Stimulated activated CD4-positive, alpha-beta T cell treated with anti-CD3 and anti-CD28 coated beads, Interleukin-2, amount 100 ng/mL, for 4 hours (primary cell): Measurements from ENCODE around the gene CIAPIN1.
"Not testable (repeated sequence)": the region's sequence is repeated elsewhere in the genome, so short reads cannot be mapped to it uniquely, and the experiment has no call there.

Source experiments
- DNase-seq: peaks from one replicate; pipeline ENCODE4 v3.0.0-alpha.2; 2020; ENCODE audit warnings: low read depth

The CIAPIN1 gene

DNA sequence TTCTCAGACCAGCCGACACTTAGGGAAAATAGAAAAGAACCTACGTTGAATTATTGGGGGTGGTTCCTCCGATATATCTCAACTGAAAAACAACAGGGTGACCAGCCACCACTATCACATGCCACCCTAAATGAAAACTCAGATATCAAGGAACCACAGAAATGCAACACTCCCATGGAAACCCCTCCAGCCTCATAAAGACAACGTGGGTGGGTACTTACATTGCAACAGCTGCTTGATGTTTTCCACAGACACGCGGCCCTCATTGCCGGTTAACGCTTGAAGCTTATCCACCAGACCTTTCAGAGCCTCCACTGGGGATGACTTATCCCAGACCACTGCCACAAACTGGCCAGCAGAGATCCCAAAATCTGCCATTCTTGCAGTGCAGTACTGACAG lies 6.6 kb downstream of the CIAPIN1 start:
- not testable (repeated sequence) for DNase-seq

- DNase-seq: not testable (repeated sequence)
Observed at GRCh38 chr16:57439947-57440346, 7.2 kb downstream of the CIAPIN1 start.

- no peak for DNase-seq
Observed at GRCh38 chr16:57435838-57436237, 11.3 kb downstream of the CIAPIN1 start.

- DNase-seq: no peak
Observed at GRCh38 chr16:57434003-57434402, 13.2 kb downstream of the CIAPIN1 start.

DNA sequence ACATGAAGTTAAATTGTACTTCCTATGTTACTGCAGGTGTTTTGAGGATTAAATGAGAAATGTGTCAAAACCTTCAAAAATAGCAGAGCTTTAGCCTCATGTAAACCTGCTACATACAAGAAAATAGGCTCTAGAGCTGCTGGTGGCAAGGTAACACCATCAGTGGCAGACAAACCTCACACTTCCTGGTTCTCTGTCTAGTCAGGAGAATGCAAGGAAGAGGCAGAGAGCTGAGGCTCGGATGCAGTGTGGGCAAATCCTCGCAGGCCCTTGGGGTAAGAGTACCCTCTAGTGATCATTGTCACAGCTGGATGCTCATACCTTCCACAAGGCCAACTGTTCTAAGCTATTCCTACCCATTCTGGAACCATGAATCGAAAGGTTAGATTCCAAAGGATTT lies 14.2 kb downstream of the CIAPIN1 start:
- DNase-seq: no peak

- DNase-seq: no peak
Observed at GRCh38 chr16:57432505-57432904, 14.7 kb downstream of the CIAPIN1 start.

GRCh38 chr16:57430955-57431354 lies 16.2 kb downstream of the CIAPIN1 start:
- no peak for DNase-seq

DNA sequence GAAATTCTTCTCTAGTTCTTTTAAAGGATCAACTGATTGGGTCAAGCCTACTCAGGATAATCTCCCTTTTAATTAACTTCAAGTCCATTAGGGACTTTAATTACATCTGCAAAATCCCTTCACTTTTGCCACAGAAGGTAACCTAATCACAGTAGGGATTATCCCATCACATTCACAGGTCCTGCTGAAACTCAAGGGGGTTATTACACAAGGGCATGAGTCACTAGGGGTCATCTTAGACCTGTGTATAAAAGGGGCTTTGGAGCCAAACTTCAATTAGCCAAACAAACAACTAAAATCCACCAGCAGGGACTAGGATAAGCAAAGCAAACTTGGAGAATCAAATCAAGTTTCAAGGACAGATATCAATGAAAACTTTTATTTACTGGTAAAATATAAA lies 19.4 kb downstream of the CIAPIN1 start:
- DNase-seq: no peak

DNA sequence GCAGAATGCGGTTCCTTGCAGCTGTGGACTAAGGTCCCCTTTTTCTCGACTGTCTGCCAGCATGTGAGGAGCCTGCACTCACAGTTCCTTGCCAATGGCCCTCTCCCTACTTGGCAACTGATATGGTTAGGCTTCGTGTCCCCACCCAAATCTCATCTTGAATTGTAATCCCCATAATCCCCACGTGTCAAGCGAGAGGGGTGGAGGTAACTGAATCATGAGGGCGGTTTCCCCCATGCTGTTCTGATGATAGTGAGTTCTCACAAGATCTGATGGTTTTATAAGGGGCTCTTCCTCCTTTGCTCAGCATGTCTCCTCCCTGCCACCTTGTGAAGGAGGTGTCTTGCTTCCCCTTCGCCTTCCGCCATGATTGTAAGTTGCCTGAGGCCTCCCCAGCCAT lies 19.9 kb downstream of the CIAPIN1 start:
- no peak for DNase-seq

DNA sequence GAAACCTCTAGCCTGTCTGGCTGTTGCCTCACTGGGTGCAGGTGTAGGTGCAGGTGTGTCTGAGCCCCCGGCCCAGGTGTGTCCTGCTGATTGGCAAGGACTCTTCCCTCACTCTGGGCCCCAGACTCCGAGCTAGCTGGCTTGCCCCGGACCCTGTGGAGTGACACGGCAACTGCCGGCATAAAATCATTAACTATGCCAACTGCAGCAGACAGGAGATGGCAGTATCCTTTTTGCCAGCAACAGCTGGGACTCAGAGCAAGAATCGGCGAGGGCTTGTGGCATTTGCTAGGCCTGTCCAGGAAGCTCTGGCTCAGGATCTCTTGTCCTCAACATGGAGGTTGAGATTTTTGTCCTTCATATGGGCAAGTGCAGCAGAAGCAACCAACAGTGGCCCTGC lies 20.8 kb downstream of the CIAPIN1 start:
- no peak for DNase-seq

DNA sequence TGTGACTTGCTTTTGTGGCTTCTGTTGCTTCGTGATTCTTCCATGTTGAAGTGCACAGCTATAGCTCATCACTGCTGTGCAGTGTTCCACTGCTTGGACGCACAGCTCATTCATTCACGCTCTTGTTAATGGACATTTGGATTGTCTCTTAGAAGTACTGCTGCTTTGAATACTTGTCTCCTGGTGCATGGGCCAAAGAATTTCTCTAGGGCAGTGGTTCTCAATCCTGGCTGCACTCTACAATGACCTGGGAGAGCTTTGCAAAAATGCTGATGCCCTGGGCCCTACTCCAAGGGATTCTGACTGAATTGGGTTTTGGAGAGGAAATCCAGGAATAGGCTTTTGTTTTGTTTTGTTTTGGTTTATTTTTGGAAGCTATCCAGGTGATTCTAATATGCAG lies 22.6 kb downstream of the CIAPIN1 start:
- DNase-seq: no peak

DNA sequence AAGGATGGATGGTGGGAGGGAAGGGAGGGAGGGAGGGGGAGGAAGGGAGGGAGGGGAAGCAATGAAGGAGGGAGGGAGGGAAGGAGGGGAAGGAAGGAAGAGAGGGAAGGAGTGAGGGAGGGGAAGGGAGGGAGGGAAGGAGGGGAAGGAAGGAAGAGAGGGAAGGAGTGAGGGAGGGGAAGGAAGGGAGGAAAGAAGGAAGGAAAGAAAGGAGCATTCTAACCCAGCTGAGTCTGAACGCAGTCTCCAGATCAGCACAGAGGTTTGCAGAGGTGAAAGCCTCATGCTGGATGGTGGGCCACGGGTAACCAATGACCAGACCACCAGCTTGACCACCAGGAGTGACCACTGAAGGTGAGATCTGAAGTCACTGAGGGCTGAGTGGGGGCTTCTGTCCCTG lies 24.0 kb downstream of the CIAPIN1 start:
- DNase-seq: no peak

DNA sequence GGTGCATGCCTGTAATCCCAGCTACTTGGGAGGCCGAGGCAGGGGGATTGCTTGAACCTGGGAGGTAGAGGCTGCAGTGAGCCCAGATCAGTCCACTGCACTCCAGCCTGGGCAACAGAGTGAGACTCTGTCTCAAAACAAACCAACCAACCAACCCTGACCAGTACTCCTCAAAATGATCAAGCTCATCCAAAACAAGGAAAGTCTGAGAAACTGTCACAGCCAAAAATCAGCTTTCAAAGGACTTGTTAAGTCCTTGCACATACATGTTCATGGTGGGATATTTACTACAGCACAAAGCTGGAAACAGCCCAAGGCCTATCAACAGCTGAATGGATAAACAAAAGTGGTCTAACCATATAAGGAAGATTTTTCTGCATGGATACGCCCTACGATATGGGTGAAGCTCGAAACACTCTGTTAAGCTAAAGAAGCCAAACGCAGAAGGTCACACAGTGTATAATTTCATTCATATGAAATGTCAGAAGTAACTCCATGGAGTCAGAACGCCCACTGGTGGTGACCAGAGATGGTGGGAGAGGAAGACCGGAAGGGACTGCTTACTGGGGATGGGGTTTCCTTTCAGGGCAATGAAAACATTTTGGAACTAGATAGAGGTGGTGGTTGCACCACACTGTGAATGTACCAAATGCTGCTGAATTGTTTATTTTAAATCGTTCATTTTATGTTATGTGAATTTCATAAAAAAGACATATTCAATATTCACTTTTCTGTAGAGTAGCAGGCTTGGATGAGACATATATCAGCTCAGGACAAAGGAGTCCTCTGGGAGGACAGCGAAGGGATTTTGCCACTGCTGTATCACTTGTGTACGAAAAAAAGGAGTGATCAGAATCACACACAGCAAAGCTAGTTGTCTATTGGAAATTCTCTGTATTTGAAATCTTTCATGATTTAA lies 24.9 kb downstream of the CIAPIN1 start:
- DNase-seq: no peak

DNA sequence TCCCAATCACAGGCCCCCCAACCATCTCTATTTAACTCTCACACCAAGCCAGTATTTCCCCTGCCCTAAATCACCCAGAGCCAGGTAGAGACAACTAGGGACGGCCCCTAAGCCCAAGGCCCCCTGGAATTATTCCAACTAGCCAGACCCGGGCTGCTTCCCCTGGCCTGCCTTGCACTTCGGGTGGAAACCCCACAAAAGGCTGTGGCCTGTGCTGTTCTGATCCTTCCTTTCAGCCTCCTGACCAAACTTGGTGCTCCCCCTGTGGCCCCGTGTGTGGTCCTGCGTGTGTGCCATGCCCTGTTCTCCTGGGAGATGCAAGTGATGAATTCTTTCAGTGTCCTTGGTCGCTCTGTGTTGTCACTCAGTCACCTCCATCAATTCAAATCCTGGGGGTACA lies 27.7 kb downstream of the CIAPIN1 start:
- DNase-seq: no peak

DNA sequence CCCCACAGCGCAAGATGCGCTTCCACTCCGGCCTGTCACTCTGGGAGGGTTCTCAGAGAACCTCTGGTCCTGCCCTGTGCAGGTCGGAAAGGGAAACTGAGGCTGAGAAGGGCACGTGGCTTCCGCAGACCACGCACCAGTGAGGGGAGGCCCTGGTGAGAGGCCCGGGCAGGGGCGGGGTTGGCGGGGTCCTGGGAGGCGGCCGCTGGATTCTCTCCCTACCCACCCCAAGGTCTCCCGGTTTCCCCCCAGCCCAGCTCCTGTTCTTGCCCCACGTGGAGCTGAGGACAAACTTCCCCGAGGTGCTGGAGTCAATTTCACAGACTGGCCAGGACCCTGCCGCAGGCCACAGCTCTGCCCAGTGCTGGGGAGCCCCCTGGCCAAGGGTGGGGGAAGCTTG lies 31.1 kb downstream of the CIAPIN1 start:
- no peak for DNase-seq

- DNase-seq: no peak
Observed at GRCh38 chr16:57413733-57414132, 33.5 kb downstream of the CIAPIN1 start.

DNA sequence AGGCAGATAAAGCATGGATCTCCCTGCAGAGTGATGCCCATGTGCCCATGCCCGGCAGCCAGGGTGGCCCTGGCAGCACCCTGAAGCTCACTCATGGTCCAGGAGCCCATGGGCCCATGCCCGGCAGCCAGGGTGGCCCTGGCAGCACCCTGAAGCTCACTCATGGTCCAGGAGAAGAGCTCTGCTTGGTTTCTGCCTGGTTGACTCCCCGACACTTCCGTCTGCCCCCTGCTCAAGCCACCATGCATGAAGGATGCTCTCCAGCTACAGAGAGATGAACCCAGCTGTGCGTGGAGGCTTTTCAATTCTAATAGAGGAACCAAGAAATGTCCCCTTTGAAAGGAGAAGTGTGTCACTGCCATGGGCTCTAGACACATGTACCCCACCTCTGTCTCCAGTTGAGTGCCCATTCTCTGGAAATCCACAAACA lies 33.9 kb downstream of the CIAPIN1 start:
- DNase-seq: no peak

GRCh38 chr16:57412584-57412983 lies 34.6 kb downstream of the CIAPIN1 start:
- DNase-seq: no peak

DNA sequence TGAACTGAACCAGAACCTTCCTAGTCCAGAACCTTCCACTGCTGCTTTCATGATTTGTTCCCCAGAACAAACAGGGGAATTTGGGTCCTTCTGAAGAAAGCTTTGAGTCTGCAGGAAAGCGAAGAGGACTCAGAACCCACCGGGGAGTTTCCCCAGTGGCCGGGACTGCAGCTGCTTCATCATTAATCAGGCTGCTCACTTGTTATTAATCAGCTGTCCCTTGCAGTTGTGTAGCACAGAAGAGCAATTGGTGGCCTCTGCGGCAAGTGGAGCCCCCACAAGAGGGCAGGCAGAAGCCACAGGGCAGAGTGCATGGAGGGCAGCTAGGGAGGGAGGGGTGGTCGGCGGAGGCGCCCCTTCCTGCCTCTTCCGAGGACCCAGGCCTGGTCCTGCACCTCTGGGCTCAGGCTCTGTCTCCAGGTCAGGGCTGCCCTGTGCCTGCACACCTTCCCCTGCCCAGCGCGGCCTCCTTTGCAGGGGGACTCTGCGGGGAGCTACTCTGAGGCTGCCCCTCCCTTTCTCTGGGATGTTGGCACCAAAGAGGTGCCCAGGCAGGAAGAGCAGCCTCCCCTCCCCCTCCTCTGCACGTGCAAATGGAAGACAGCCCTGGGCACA lies 35.7 kb downstream of the CIAPIN1 start:
- no peak for DNase-seq

DNA sequence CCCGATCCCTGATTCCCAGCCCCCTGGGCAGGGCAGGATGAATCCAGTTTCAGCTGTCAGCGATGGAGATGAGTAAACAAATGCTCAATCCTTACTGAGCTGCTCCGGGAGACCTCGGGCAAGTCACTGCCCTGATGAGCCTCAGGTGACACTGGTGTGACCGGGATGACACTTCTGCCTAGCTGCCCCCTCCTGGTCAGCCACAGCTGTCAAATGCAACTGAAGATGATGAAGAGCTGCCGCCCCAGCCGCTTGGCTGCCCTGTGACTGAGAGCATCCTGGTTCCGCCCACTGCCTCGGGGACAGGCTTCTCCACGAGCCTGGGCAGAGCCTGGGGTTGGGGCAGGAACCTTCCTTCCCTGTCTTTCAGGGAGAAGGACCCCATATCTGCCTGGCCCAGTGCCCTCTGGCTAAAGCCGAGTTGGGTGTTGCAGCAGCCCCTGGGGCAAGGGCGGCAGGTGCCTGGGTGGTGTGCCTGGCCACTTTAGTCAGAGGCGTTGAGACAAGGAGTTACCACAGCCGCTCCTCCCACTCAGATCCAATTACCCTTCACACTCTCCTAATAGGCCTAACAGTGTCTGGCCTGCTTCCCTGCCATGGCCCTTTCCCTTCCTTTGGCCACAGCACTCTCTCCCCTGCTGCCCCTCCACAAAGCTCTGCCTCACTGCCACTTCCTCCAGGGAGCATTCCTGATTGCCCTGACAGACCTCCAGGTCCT lies 37.2 kb downstream of the CIAPIN1 start:
- no peak for DNase-seq

- DNase-seq: no peak
Observed at GRCh38 chr16:57409065-57409464, 38.1 kb downstream of the CIAPIN1 start.

DNA sequence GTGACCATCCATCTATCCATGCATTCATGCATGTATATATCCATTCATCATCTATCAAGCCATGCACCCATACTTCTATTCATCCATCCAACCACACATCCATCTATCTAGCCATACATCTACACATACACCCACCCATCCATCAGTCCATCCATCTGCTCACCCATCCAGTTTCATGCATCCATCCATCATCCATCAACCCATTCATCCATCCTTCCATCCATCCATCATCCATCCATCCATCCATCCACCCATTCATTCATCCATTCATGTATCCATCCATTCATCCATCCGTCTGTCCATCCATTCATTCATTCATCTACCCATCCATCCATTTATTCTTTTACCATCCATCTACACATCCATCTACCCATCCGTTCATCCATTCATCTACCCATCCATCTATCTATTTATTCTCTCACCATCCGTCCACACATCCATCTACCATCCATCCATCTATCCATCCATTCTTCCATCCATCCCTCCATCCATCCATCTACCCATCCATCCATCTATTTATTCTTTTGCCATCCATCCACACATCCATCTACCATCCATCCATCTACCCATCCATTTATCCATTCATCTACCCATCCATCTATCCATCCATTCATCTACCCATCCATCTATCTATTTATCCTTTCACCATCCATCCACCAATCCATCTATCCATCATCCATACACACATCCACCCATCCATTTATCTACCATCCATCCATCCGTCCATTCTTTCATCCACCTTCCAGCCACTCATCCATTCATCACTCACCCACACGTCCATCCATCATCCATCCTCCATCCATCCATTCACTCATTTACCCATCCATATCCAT lies 39.4 kb downstream of the CIAPIN1 start:
- no peak for DNase-seq
